H1 (cell line): ENCODE data around the gene GRB7. TPM values are rescaled to one million over a fixed set of nuclear protein-coding genes. Genes with fewer than 3 reads are reported as not detected.

ENCODE experiments used
- CTCF ChIA-PET: fragments of 300-600 bp; sonication (Branson Sonifier 250); formaldehyde crosslinking; loops from one replicate; lab custom pipeline; 2021; ENCODE audit not compliant: partially characterized antibody; lab: Charles Lee
- POLR2A ChIA-PET: fragments of 300-600 bp; sonication (Branson Sonifier 250); formaldehyde crosslinking; loops from one replicate; lab custom pipeline; 2021; ENCODE audit warnings: inconsistent platforms; ENCODE audit not compliant: partially characterized antibody; lab: Charles Lee
- DNase-seq, 2 experiments: peaks; one replicate each; pipeline versions ENCODE4 v3.0.0 to v3.0.0-alpha.2; 2010 to 2022; ENCODE audit warnings: low spot score in 2 of 2, low read depth in 1 of 2, mixed read lengths in 1 of 2
- FAIRE-seq: peaks from 2 replicates; lab custom pipeline; 2011; peaks lifted over from hg19 to GRCh38; lab: Jason Lieb, UNC
- H2AFZ ChIP-seq: 2 replicates; pipeline ENCODE4 v1.8.1; 2012; ENCODE audit warnings: low read length, inconsistent platforms
- H2AK5ac ChIP-seq: 2 replicates; pipeline ENCODE4 v1.6.1; 2013; ENCODE audit warnings: low read depth, low read length
- H2BK120ac ChIP-seq: replicated peaks from 2 replicates; pipeline ENCODE3; 2013; ENCODE audit warnings: low read depth, low read length, inconsistent platforms
- H2BK12ac ChIP-seq: 2 replicates; pipeline ENCODE4 v1.6.1; 2013; ENCODE audit warnings: low read depth, low read length
- H2BK15ac ChIP-seq: 2 replicates; pipeline ENCODE4 v1.6.1; 2013; ENCODE audit warnings: low read length
- H2BK20ac ChIP-seq: 2 replicates; pipeline ENCODE4 v1.6.1; 2013; ENCODE audit warnings: low read length
- H2BK5ac ChIP-seq: 2 replicates; pipeline ENCODE4 v1.6.1; 2013; ENCODE audit warnings: low read depth, low read length
- H3K14ac ChIP-seq: 2 replicates; pipeline ENCODE4 v1.6.1; 2013; ENCODE audit warnings: inconsistent platforms; ENCODE audit not compliant: insufficient read length
- H3K18ac ChIP-seq: 2 replicates; pipeline ENCODE4 v1.6.1; 2013; ENCODE audit warnings: low read length; ENCODE audit errors: extremely low read depth
- H3K23ac ChIP-seq: 2 replicates; pipeline ENCODE4 v1.6.1; 2013; ENCODE audit warnings: inconsistent platforms; ENCODE audit not compliant: insufficient read length
- H3K23me2 ChIP-seq: 2 replicates; pipeline ENCODE4 v1.6.1; 2013; ENCODE audit warnings: low read depth, low read length
- H3K27ac ChIP-seq: 2 replicates; pipeline ENCODE4 v1.6.1; 2011; ENCODE audit warnings: low read depth, low read length, inconsistent platforms
- H3K27me3 ChIP-seq, 4 experiments: replicated peaks in 1 of 4; 1 replicate in 1 of 4; 2 replicates in 3 of 4; pipeline versions ENCODE4 v1.6.1 to v1.8.1; 2011 to 2013; ENCODE audit warnings: low read length in 3 of 4, mild to moderate bottlenecking in 3 of 4, inconsistent platforms in 2 of 4, mixed read lengths in 2 of 4, moderate library complexity in 1 of 4; ENCODE audit not compliant: control insufficient read depth in 3 of 4, insufficient read depth in 3 of 4; ENCODE audit errors: extremely low read depth in 1 of 4
- H3K36me3 ChIP-seq, 4 experiments: 2 replicates each; pipeline versions ENCODE4 v1.6.1 to v1.8.1; 2011 to 2013; ENCODE audit warnings: mild to moderate bottlenecking in 4 of 4, low read length in 3 of 4, moderate library complexity in 2 of 4, control low read depth in 1 of 4, inconsistent platforms in 1 of 4; ENCODE audit not compliant: insufficient read depth in 4 of 4, control insufficient read depth in 2 of 4
- H3K4ac ChIP-seq: replicated peaks from 2 replicates; pipeline ENCODE3; 2013; ENCODE audit warnings: low read length, low read depth, mixed read lengths, inconsistent platforms; ENCODE audit not compliant: insufficient read length
- H3K4me1 ChIP-seq, 4 experiments: replicated peaks in 1 of 4; 1 replicate in 1 of 4; 2 replicates in 3 of 4; pipeline versions ENCODE4 v1.6.1 to v1.8.1; 2011 to 2013; ENCODE audit warnings: low read length in 3 of 4, inconsistent platforms in 2 of 4, mixed read lengths in 1 of 4; ENCODE audit not compliant: insufficient read depth in 4 of 4, control insufficient read depth in 3 of 4
- H3K4me2 ChIP-seq, 2 experiments: 2 replicates each; pipeline versions ENCODE4 v1.6.1 to v1.8.1; 2011 to 2013; ENCODE audit warnings: low read depth in 2 of 2, low read length in 2 of 2, control low read depth in 1 of 2, inconsistent platforms in 1 of 2, mild to moderate bottlenecking in 1 of 2; ENCODE audit not compliant: insufficient read depth in 1 of 2
- H3K4me3 ChIP-seq, 4 experiments: fragments of 200-600, 300-600 bp in 1 of 4; sonication (generic), shearing (Covaris generic), sonication (Bioruptor Twin) in 1 of 4; 2 replicates each; pipeline versions ENCODE4 v1.5.1 to v1.8.1; 2011 to 2016; ENCODE audit warnings: low read length in 4 of 4, low read depth in 3 of 4, control low read depth in 2 of 4, inconsistent platforms in 2 of 4, mild to moderate bottlenecking in 2 of 4, mixed read lengths in 1 of 4, moderate library complexity in 1 of 4; ENCODE audit not compliant: insufficient read depth in 2 of 4; ENCODE audit errors: extremely low read depth in 1 of 4
- H3K56ac ChIP-seq: replicated peaks from 2 replicates; pipeline ENCODE3; 2013; ENCODE audit warnings: low read depth, mild to moderate bottlenecking, mixed read lengths, low read length, inconsistent platforms; ENCODE audit not compliant: insufficient read length
- H3K79me1 ChIP-seq: 2 replicates; pipeline ENCODE4 v1.6.1; 2013; ENCODE audit warnings: low read depth, low read length, control low read depth
- H3K79me2 ChIP-seq, 2 experiments: 2 replicates each; pipeline versions ENCODE4 v1.6.1 to v1.8.1; 2012 to 2013; ENCODE audit warnings: low read length in 2 of 2, mild to moderate bottlenecking in 2 of 2, inconsistent platforms in 1 of 2; ENCODE audit not compliant: insufficient read depth in 2 of 2, control insufficient read depth in 1 of 2
- H3K9ac ChIP-seq, 4 experiments: replicated peaks in 1 of 4; 1 replicate in 1 of 4; 2 replicates in 3 of 4; pipeline versions ENCODE4 v1.6.1 to v1.8.1; 2011 to 2013; ENCODE audit warnings: low read depth in 3 of 4, low read length in 3 of 4, control low read depth in 2 of 4, mild to moderate bottlenecking in 2 of 4, moderate library complexity in 2 of 4, inconsistent platforms in 1 of 4; ENCODE audit errors: extremely low read depth in 1 of 4
- H3K9me3 ChIP-seq, 2 experiments: 2 replicates each; pipeline versions ENCODE4 v1.6.1 to v1.8.1; 2012 to 2013; ENCODE audit warnings: mild to moderate bottlenecking in 2 of 2, moderate library complexity in 2 of 2, control low read depth in 1 of 2, inconsistent platforms in 1 of 2, low read depth in 1 of 2, low read length in 1 of 2, mixed read lengths in 1 of 2; ENCODE audit not compliant: insufficient read depth in 2 of 2
- H4K20me1 ChIP-seq, 2 experiments: replicated peaks in 1 of 2; 2 replicates each; pipeline versions ENCODE3 to v1.8.1; 2011 to 2013; ENCODE audit warnings: inconsistent platforms in 2 of 2, low read length in 2 of 2, mild to moderate bottlenecking in 1 of 2; ENCODE audit not compliant: insufficient read depth in 2 of 2, control insufficient read depth in 1 of 2
- H4K5ac ChIP-seq: 2 replicates; pipeline ENCODE4 v1.6.1; 2013; ENCODE audit warnings: low read length, low read depth, mixed read lengths, inconsistent platforms; ENCODE audit not compliant: insufficient read length
- H4K8ac ChIP-seq: 2 replicates; pipeline ENCODE4 v1.8.0; 2013; ENCODE audit warnings: mild to moderate bottlenecking, moderate library complexity, low read length, inconsistent platforms; ENCODE audit not compliant: insufficient read depth; ENCODE audit errors: extremely low read depth
- H4K91ac ChIP-seq: replicated peaks from 2 replicates; pipeline ENCODE3; 2013; ENCODE audit warnings: low read length, mixed read lengths, inconsistent platforms; ENCODE audit not compliant: insufficient read length
- ASH2L ChIP-seq: fragments of 200-600, 300-600 bp; sonication (generic); IDR thresholded peaks from one replicate; pipeline ENCODE4 v1.7.1; 2017; ENCODE audit warnings: low read length
- CBX8 ChIP-seq: fragments of 300-800, 300-1000 bp; sonication (generic); IDR thresholded peaks from 2 replicates; pipeline ENCODE4 v1.7.1; 2016; ENCODE audit warnings: low read depth, low read length, borderline replicate concordance
- CHD1 ChIP-seq: IDR thresholded peaks from 2 replicates; pipeline ENCODE4 v1.6.1; 2012; ENCODE audit warnings: low read depth, low read length, improper control_type of control experiment
- EGR1 ChIP-seq: IDR thresholded peaks from 2 replicates; pipeline ENCODE4 v1.6.1; 2011; ENCODE audit warnings: low read depth, low read length, borderline replicate concordance
- GABPA ChIP-seq: IDR thresholded peaks from 2 replicates; pipeline ENCODE4 v1.6.1; 2011; ENCODE audit warnings: mild to moderate bottlenecking, low read length, moderate library complexity, borderline replicate concordance; ENCODE audit not compliant: insufficient read depth
- JUND ChIP-seq: IDR thresholded peaks from 2 replicates; pipeline ENCODE4 v1.6.1; 2011; ENCODE audit warnings: mild to moderate bottlenecking, improper control_type of control experiment, low read length
- KDM5A ChIP-seq: fragments of 200-600 bp; IDR thresholded peaks from 2 replicates; pipeline ENCODE4 v1.7.1; 2012; ENCODE audit warnings: mild to moderate bottlenecking, low read length, inconsistent platforms, mixed read lengths
- POLR2A ChIP-seq, 2 experiments: IDR thresholded peaks; 1 replicate in 1 of 2; 2 replicates in 1 of 2; pipeline ENCODE4 v1.6.1; 2011; ENCODE audit warnings: low read depth in 2 of 2, low read length in 2 of 2, mild to moderate bottlenecking in 2 of 2; ENCODE audit errors: control extremely low read depth in 1 of 2
- RBBP5 ChIP-seq: IDR thresholded peaks from 2 replicates; pipeline ENCODE4 v1.7.1; 2012; ENCODE audit warnings: low read depth, mild to moderate bottlenecking, inconsistent platforms, low read length, moderate library complexity, borderline replicate concordance
- SP1 ChIP-seq: IDR thresholded peaks from 2 replicates; pipeline ENCODE4 v1.6.1; 2011; ENCODE audit warnings: low read depth, low read length
- SP2 ChIP-seq: IDR thresholded peaks from 2 replicates; pipeline ENCODE4 v1.6.1; 2012; ENCODE audit warnings: mild to moderate bottlenecking, low read length, inconsistent platforms
- TAF1 ChIP-seq: IDR thresholded peaks from 2 replicates; pipeline ENCODE4 v1.6.1; 2011; ENCODE audit warnings: mild to moderate bottlenecking, low read depth, low read length
- TEAD4 ChIP-seq: IDR thresholded peaks from 2 replicates; pipeline ENCODE4 v1.6.1; 2012; ENCODE audit warnings: low read depth, low read length, inconsistent platforms, mixed read lengths
- WGBS, 2 experiments: shearing (Covaris generic) in 1 of 2; methylation state at CpG; one replicate each; pipeline versions ENCODE4 v1.1.6 to v1.1.7; 2013 to 2015; ENCODE audit warnings: low lambda C conversion rate in 2 of 2, mixed read lengths in 2 of 2, inconsistent platforms in 1 of 2, low coverage in 1 of 2, missing lambda C conversion rate in 1 of 2; ENCODE audit not compliant: insufficient replicate concordance in 2 of 2, insufficient coverage in 1 of 2, insufficient read length in 1 of 2; ENCODE audit errors: extremely low coverage in 1 of 2, missing lambda C conversion rate in 1 of 2; 5-methylcytosine and 5-hydroxymethylcytosine counted together
- polyA plus RNA-seq, 7 experiments: library from polyadenylated mRNA; depleted of rRNA in 3 of 7; stranded (reverse) in 5 of 7; unstranded in 2 of 7; fragments of >200 nt in 5 of 7; fragments of 200-250 nt in 2 of 7; gene quantifications; 1 replicate in 5 of 7; 2 replicates in 1 of 7; 4 replicates in 1 of 7; pipeline versions ENCODE4 v1.2.1 to v1.2.3, GENCODE V29; 2011 to 2013; ENCODE audit warnings: missing spikeins in 2 of 7, mixed read lengths in 2 of 7
- total RNA-seq: library from RNA; stranded (reverse); fragmentation: NEBNext Ultra II Directional; extraction: Animal tissue kit (Norgen Biotek cat#: 25700); gene quantifications from 2 replicates; pipeline ENCODE4 v1.2.1, GENCODE V29; 2021
- TF ChIP-seq, protein P1 (sequence below): IDR thresholded peaks from 2 replicates; pipeline ENCODE4 v1.6.1; 2012; ENCODE audit warnings: inconsistent platforms

Gene GRB7
- total and polyA plus RNA-seq, 2 of the 8 experiments (the other 6 are each of a cell fraction or from before 2014, with no cell fraction given): 32.2 to 41.5 TPM

DNA sequence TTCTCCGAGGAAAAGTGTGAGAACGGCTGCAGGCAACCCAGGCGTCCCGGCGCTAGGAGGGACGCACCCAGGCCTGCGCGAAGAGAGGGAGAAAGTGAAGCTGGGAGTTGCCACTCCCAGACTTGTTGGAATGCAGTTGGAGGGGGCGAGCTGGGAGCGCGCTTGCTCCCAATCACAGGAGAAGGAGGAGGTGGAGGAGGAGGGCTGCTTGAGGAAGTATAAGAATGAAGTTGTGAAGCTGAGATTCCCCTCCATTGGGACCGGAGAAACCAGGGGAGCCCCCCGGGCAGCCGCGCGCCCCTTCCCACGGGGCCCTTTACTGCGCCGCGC is 38.0 kb upstream of the GRB7 start, which contains the start of gene ERBB2:
TSS of gene ERBB2 (plus strand) at position 247 of the 330 bp plus-strand sequence. CDS start 175 bp downstream, outside the sequence.
- peaks cover 9% of the 10 kb centered on the region for H3K79me1 ChIP-seq
- WGBS, 2 experiments: 1% methylated on average over 14 of the region's 20 CpGs; no CpG with 5 or more reads in 1 of the 2 experiments
- peaks cover 26 to 48% (median 33%) of the 10 kb centered on the region in 4 experiments for H3K4me1 ChIP-seq
- no peak within 1 kb of the TSS for H2BK15ac ChIP-seq
- no peaks in the 10 kb centered on the region for H3K9me3 ChIP-seq
- no peak within 1 kb of the TSS for H2AK5ac ChIP-seq
- peak within 1 kb of the TSS; percentile 68; the same call in 1 of the 2 replicates for H3K27ac ChIP-seq
- peak within 1 kb of the TSS; percentile 80 for H3K56ac ChIP-seq
- no peak within 1 kb of the TSS for H3K14ac ChIP-seq
- peak within 1 kb of the TSS; percentile 67 for H4K91ac ChIP-seq
- H2AFZ ChIP-seq: no peak within 1 kb of the TSS
- peak within 1 kb of the TSS; percentile 61 to 81 (median 72) for H3K9ac ChIP-seq
- no peak within 1 kb of the TSS for H2BK120ac ChIP-seq
- H3K79me2 ChIP-seq: peaks cover 34 to 68% of the 10 kb centered on the region in 2 experiments
- no peaks in the 10 kb centered on the region for H3K36me3 ChIP-seq
- H4K5ac ChIP-seq: peak within 1 kb of the TSS; percentile 60
- H4K8ac ChIP-seq: peak within 1 kb of the TSS; percentile 76
- FAIRE-seq (peak; percentile 13), DNase-seq (peak in 1 of 2 experiments; percentile 67)
- H3K27me3 ChIP-seq: no peaks in the 10 kb centered on the region
- peaks cover 13% of the 10 kb centered on the region for H3K23me2 ChIP-seq
- ChIA-PET POLR2A (interaction anchor here (0.8 to 38.1 kb wide), 18 partner anchors 11 to 103 kb away, joined by 3 to 708 read pairs (median 4); partner anchors contain the start of genes MIEN1, PGAP3, PNMT and PPP1R1B), CTCF (interaction anchor here (0.7 to 52.4 kb wide), 16 partner anchors 9 to 124 kb away, joined by 3 to 1885 read pairs (median 4); partner anchors contain the start of genes MIEN1, PGAP3, PNMT and PPP1R1B)
- peak within 1 kb of the TSS; percentile 88 to 94 for H3K4me2 ChIP-seq
- no peak within 1 kb of the TSS for H3K23ac ChIP-seq
- peak within 1 kb of the TSS; percentile 6 for H3K4ac ChIP-seq
- no peak within 1 kb of the TSS for H2BK20ac ChIP-seq
- peak within 1 kb of the TSS; percentile 76; the same call in 1 of the 2 replicates for H3K18ac ChIP-seq
- H4K20me1 ChIP-seq: peaks cover 8 to 11% of the 10 kb centered on the region in 2 experiments
- H2BK5ac ChIP-seq: peak within 1 kb of the TSS; percentile 92
- peak within 1 kb of the TSS; percentile 78 to 98 (median 89) for H3K4me3 ChIP-seq
- 0 out of 2 replicates have a peak within 1 kb of the TSS, but pooled peaks have one; percentile 13 for H2BK12ac ChIP-seq
- TF ChIP-seq RBBP5 (0 out of 2 replicates have a peak, but pooled peaks have one; percentile 22), POLR2A (IDR thresholded peaks at IDR 0.05; ENCODE audit: control extremely low read depth in 1 of 2, low read depth in 2 of 2, low read length in 2 of 2) (peak in 1 of 2 experiments; percentile 59; a peak in 1 of 3 replicates), TAF1 (peak; percentile 75), CBX8 (no peak), GABPA (no peak; the same call in 1 of the 2 replicates), EGR1 (0 out of 2 replicates have a peak, but pooled peaks have one; percentile 30), JUND (no peak), SP2 (no peak), ASH2L (peak; percentile 62), CHD1 (no peak), TEAD4 (peak; percentile 95), SP1 (no peak), KDM5A (no peak)
- TF ChIP-seq, protein P1, sequence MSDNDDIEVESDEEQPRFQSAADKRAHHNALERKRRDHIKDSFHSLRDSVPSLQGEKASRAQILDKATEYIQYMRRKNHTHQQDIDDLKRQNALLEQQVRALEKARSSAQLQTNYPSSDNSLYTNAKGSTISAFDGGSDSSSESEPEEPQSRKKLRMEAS: no peak; the same call in 1 of the 2 replicates
